ENCODE results near the gene STAM2.

- no peak for TF ChIP-seq POLR2A (IDR thresholded peaks at IDR 0.05)
- TF ChIP-seq CTCF (IDR thresholded peaks at IDR 0.05): no peak
These were observed 14.0 kb downstream of the STAM2 start for GRCh38 chr2:152161598-152161997.
